Effector memory CD4-positive, alpha-beta T cell (primary cell): ENCODE results near the gene ST6GAL1.

Experiments
- DNase-seq, 3 donors: peaks; one replicate each; pipeline ENCODE4 v3.0.0-alpha.2; 2020
- H3K27ac ChIP-seq: 2 replicates; pipeline ENCODE4 v1.7.0; 2013; ENCODE audit warnings: mild to moderate bottlenecking, low read length, moderate library complexity; ENCODE audit not compliant: insufficient read depth, poor library complexity, severe bottlenecking
- H3K27me3 ChIP-seq: replicated peaks from 2 replicates; pipeline ENCODE4 v1.7.0; 2013; ENCODE audit warnings: mild to moderate bottlenecking, low read length; ENCODE audit not compliant: insufficient read depth, control insufficient read depth, poor library complexity, severe bottlenecking
- H3K36me3 ChIP-seq: 2 replicates; pipeline ENCODE4 v1.7.0; 2013; ENCODE audit warnings: mild to moderate bottlenecking, low read length, moderate library complexity; ENCODE audit not compliant: control insufficient read depth, insufficient read depth
- H3K4me1 ChIP-seq: 2 replicates; pipeline ENCODE4 v1.7.0; 2013; ENCODE audit warnings: low read length, mild to moderate bottlenecking; ENCODE audit not compliant: control insufficient read depth, insufficient read depth, poor library complexity, severe bottlenecking
- H3K4me3 ChIP-seq: 2 replicates; pipeline ENCODE4 v1.7.0; 2013; ENCODE audit warnings: low read length, low read depth, mild to moderate bottlenecking; ENCODE audit not compliant: insufficient read depth, poor library complexity, severe bottlenecking
- H3K9me3 ChIP-seq: 2 replicates; pipeline ENCODE4 v1.7.0; 2013; ENCODE audit warnings: mild to moderate bottlenecking, low read length, moderate library complexity; ENCODE audit not compliant: control insufficient read depth

ST6GAL1 gene

GRCh38 chr3:187104933-187105332 lies 174.6 kb downstream of the ST6GAL1 start:
- H3K27ac ChIP-seq = no peak overlapping the region
- peaks cover 9% of the 10 kb centered on the region for H3K4me1 ChIP-seq
- no peaks in the 10 kb centered on the region for H3K36me3 ChIP-seq
- no peak for DNase-seq
- no peaks in the 10 kb centered on the region for H3K9me3 ChIP-seq
- H3K4me3 ChIP-seq = no peak overlapping the region
- H3K27me3 ChIP-seq = no peaks in the 10 kb centered on the region

GRCh38 chr3:187105700-187106099 lies 175.4 kb downstream of the ST6GAL1 start:
- no peak for DNase-seq
- no peaks in the 10 kb centered on the region for H3K36me3 ChIP-seq
- no peak overlapping the region for H3K4me3 ChIP-seq
- H3K4me1 ChIP-seq = peaks cover 9% of the 10 kb centered on the region
- no peaks in the 10 kb centered on the region for H3K27me3 ChIP-seq
- no peaks in the 10 kb centered on the region for H3K9me3 ChIP-seq
- H3K27ac ChIP-seq = no peak overlapping the region

GRCh38 chr3:187107989-187108388 lies 177.7 kb downstream of the ST6GAL1 start:
- no peak overlapping the region for H3K27ac ChIP-seq
- H3K4me3 ChIP-seq = no peak overlapping the region
- no peaks in the 10 kb centered on the region for H3K9me3 ChIP-seq
- H3K4me1 ChIP-seq = no peaks in the 10 kb centered on the region
- no peak for DNase-seq
- no peaks in the 10 kb centered on the region for H3K36me3 ChIP-seq
- H3K27me3 ChIP-seq = no peaks in the 10 kb centered on the region

- no peaks in the 10 kb centered on the region for H3K9me3 ChIP-seq
Measured at GRCh38 chr3:187110156-187110555, 179.8 kb downstream of the ST6GAL1 start.

GRCh38 chr3:187112934-187113793 lies 182.8 kb downstream of the ST6GAL1 start:
- no peak overlapping the region for H3K27ac ChIP-seq
- no peaks in the 10 kb centered on the region for H3K9me3 ChIP-seq
- no peak for DNase-seq
- no peaks in the 10 kb centered on the region for H3K27me3 ChIP-seq
- no peaks in the 10 kb centered on the region for H3K36me3 ChIP-seq
- H3K4me3 ChIP-seq = no peak overlapping the region
- no peaks in the 10 kb centered on the region for H3K4me1 ChIP-seq

More at GRCh38 chr3:187110156-187110555, 179.8 kb downstream of the ST6GAL1 start:
- no peaks in the 10 kb centered on the region for H3K36me3 ChIP-seq
- no peak overlapping the region for H3K27ac ChIP-seq
- H3K4me1 ChIP-seq = no peaks in the 10 kb centered on the region
- H3K27me3 ChIP-seq = no peaks in the 10 kb centered on the region
- DNase-seq = no peak
- H3K4me3 ChIP-seq = no peak overlapping the region

- Histone ChIP-seq H3K4me1 (no peaks in the 10 kb centered on the region), H3K36me3 (no peaks in the 10 kb centered on the region), H3K9me3 (no peaks in the 10 kb centered on the region), H3K4me3 (no peak overlapping the region), H3K27me3 (no peaks in the 10 kb centered on the region), H3K27ac (no peak overlapping the region)
- no peak for DNase-seq
Measured at GRCh38 chr3:187114511-187114910, 184.2 kb downstream of the ST6GAL1 start.

GRCh38 chr3:187120326-187120725 lies 190.0 kb downstream of the ST6GAL1 start:
- Histone ChIP-seq H3K36me3 (no peaks in the 10 kb centered on the region), H3K9me3 (no peaks in the 10 kb centered on the region), H3K27ac (no peak overlapping the region), H3K4me1 (no peaks in the 10 kb centered on the region), H3K27me3 (no peaks in the 10 kb centered on the region), H3K4me3 (no peak overlapping the region)
- no peak for DNase-seq

GRCh38 chr3:187122261-187122660 lies 191.9 kb downstream of the ST6GAL1 start:
- Histone ChIP-seq H3K4me1 (no peaks in the 10 kb centered on the region), H3K4me3 (no peak overlapping the region), H3K36me3 (no peaks in the 10 kb centered on the region), H3K9me3 (no peaks in the 10 kb centered on the region), H3K27ac (no peak overlapping the region), H3K27me3 (no peaks in the 10 kb centered on the region)
- no peak for DNase-seq

- DNase-seq = no peak
- no peak overlapping the region for H3K27ac ChIP-seq
- no peaks in the 10 kb centered on the region for H3K9me3 ChIP-seq
- no peaks in the 10 kb centered on the region for H3K27me3 ChIP-seq
- peaks cover 8% of the 10 kb centered on the region for H3K4me1 ChIP-seq
- H3K36me3 ChIP-seq = no peaks in the 10 kb centered on the region
- H3K4me3 ChIP-seq = no peak overlapping the region
Measured at GRCh38 chr3:187125319-187126031, 195.1 kb downstream of the ST6GAL1 start.
